Endodermal cell (in vitro differentiated cells): ENCODE results near the gene TTC28. TPM values are rescaled to one million over a fixed set of nuclear protein-coding genes. Genes with fewer than 3 reads are reported as not detected.

Experiments used
- DNase-seq: peaks from one replicate; pipeline ENCODE4 v3.0.0-alpha.2; 2017
- H3K27ac ChIP-seq: 2 replicates; pipeline ENCODE4 v1.5.1; 2013; ENCODE audit warnings: mild to moderate bottlenecking, low read depth, low read length, moderate library complexity
- H3K27me3 ChIP-seq: 2 replicates; pipeline ENCODE4 v1.6.1; 2013; ENCODE audit warnings: mild to moderate bottlenecking, low read length, moderate library complexity; ENCODE audit not compliant: insufficient read depth, control insufficient read depth, poor library complexity, severe bottlenecking
- H3K36me3 ChIP-seq: 2 replicates; pipeline ENCODE4 v1.7.0; 2013; ENCODE audit warnings: mild to moderate bottlenecking, low read length, moderate library complexity; ENCODE audit not compliant: control insufficient read depth, insufficient read depth
- H3K4me1 ChIP-seq: one replicate; pipeline ENCODE4 v1.7.0; 2013; ENCODE audit warnings: low read length; ENCODE audit not compliant: control insufficient read depth, insufficient read depth
- H3K4me3 ChIP-seq: 2 replicates; pipeline ENCODE4 v1.5.1; 2013; ENCODE audit warnings: mild to moderate bottlenecking, low read length, moderate library complexity
- H3K9ac ChIP-seq: 2 replicates; pipeline ENCODE4 v1.6.1; 2013; ENCODE audit warnings: mild to moderate bottlenecking, low read length, moderate library complexity; ENCODE audit not compliant: poor library complexity, severe bottlenecking; ENCODE audit errors: extremely low read depth
- H3K9me3 ChIP-seq: 2 replicates; pipeline ENCODE4 v1.6.1; 2013; ENCODE audit warnings: mild to moderate bottlenecking, low read length, moderate library complexity; ENCODE audit not compliant: control insufficient read depth
- H3K27ac Mint-ChIP-seq: 2 replicates; pipeline ENCODE4 v1.8.0; 2020; ENCODE audit warnings: mixed read lengths
- H3K27me3 Mint-ChIP-seq: 2 replicates; pipeline ENCODE4 v1.8.0; 2021; ENCODE audit warnings: mild to moderate bottlenecking, mixed read lengths; ENCODE audit not compliant: insufficient read depth
- H3K36me3 Mint-ChIP-seq: 2 replicates; pipeline ENCODE4 v1.8.0; 2020; ENCODE audit warnings: low read depth, mixed read lengths
- H3K4me1 Mint-ChIP-seq: 2 replicates; pipeline ENCODE4 v1.8.0; 2020; ENCODE audit warnings: mixed read lengths
- H3K4me3 Mint-ChIP-seq: 2 replicates; pipeline ENCODE4 v1.8.0; 2020; ENCODE audit warnings: mild to moderate bottlenecking, moderate library complexity, mixed read lengths
- H3K9me3 Mint-ChIP-seq: 2 replicates; pipeline ENCODE4 v1.8.0; 2020; ENCODE audit warnings: mild to moderate bottlenecking, mixed read lengths
- CTCF ChIP-seq: fragments of 200-600 bp; sonication (generic); conservative IDR thresholded peaks from 2 replicates; pipeline ENCODE4 v1.5.0; 2021; ENCODE audit warnings: antibody characterized with exemption, mild to moderate bottlenecking
- WGBS, 2 experiments: methylation state at CpG; one replicate each; pipeline versions ENCODE4 v1.1.5 to v1.1.7; 2013; ENCODE audit warnings: missing lambda C conversion rate in 2 of 2, mixed read lengths in 1 of 2; ENCODE audit not compliant: insufficient coverage in 1 of 2, insufficient read length in 1 of 2; 5-methylcytosine and 5-hydroxymethylcytosine counted together
- total RNA-seq, 2 donors: library from RNA; stranded (reverse); fragmentation: NEBNext Ultra II Directional in 1 of 2; extraction: Animal tissue kit (Norgen Biotek cat#: 25700) in 1 of 2; gene quantifications; 2 replicates in 1 of 2; 3 replicates in 1 of 2; pipeline ENCODE4 v1.2.1, GENCODE V29; 2021

TTC28 gene
- total RNA-seq, 2 donors from 2014 or later = 28.6 to 34.0 TPM

GRCh38 chr22:28351476-28351875 is 328.2 kb downstream of the TTC28 start:
- Mint-ChIP-seq H3K4me3 (no peak overlapping the region), H3K27me3 (no peaks in the 10 kb centered on the region), H3K9me3 (no peaks in the 10 kb centered on the region), H3K27ac (no peak overlapping the region), H3K36me3 (no peaks in the 10 kb centered on the region), H3K4me1 (peaks cover 23% of the 10 kb centered on the region)
- Histone ChIP-seq H3K4me1 (peaks cover 13% of the 10 kb centered on the region), H3K27ac (no peak overlapping the region), H3K4me3 (no peak overlapping the region), H3K9me3 (no peaks in the 10 kb centered on the region), H3K27me3 (no peaks in the 10 kb centered on the region), H3K9ac (no peak overlapping the region), H3K36me3 (no peaks in the 10 kb centered on the region)
- WGBS, 2 experiments = 65% methylated on average over 2 of the region's 2 CpGs; no CpG with 5 or more reads in 1 of the 2 experiments
- no peak for DNase-seq
- no peak for TF ChIP-seq CTCF

- H3K27me3 Mint-ChIP-seq = no peaks in the 10 kb centered on the region
- no peak overlapping the region for H3K27ac Mint-ChIP-seq
- H3K4me3 Mint-ChIP-seq = no peak overlapping the region
- Histone ChIP-seq H3K36me3 (no peaks in the 10 kb centered on the region), H3K9ac (no peak overlapping the region), H3K27me3 (no peaks in the 10 kb centered on the region), H3K9me3 (no peaks in the 10 kb centered on the region), H3K27ac (no peak overlapping the region), H3K4me3 (no peak overlapping the region), H3K4me1 (peaks cover 13% of the 10 kb centered on the region)
- H3K9me3 Mint-ChIP-seq = no peaks in the 10 kb centered on the region
- WGBS, 2 experiments = 75 to 100% methylated on average over 3 to 5 of the region's 5 CpGs
- H3K4me1 Mint-ChIP-seq = peaks cover 17% of the 10 kb centered on the region
- H3K36me3 Mint-ChIP-seq = no peaks in the 10 kb centered on the region
- DNase-seq = no peak
- no peak for TF ChIP-seq CTCF
Measured at GRCh38 chr22:28348613-28349609, 330.7 kb downstream of the TTC28 start.

GRCh38 chr22:28346308-28346707 is 333.3 kb downstream of the TTC28 start:
- Mint-ChIP-seq H3K27me3 (no peaks in the 10 kb centered on the region), H3K4me1 (peaks cover 8% of the 10 kb centered on the region), H3K27ac (no peak overlapping the region), H3K4me3 (no peak overlapping the region), H3K9me3 (no peaks in the 10 kb centered on the region), H3K36me3 (no peaks in the 10 kb centered on the region)
- Histone ChIP-seq H3K27me3 (no peaks in the 10 kb centered on the region), H3K9ac (no peak overlapping the region), H3K36me3 (no peaks in the 10 kb centered on the region), H3K4me1 (peaks cover 3% of the 10 kb centered on the region), H3K4me3 (no peak overlapping the region), H3K27ac (no peak overlapping the region), H3K9me3 (no peaks in the 10 kb centered on the region)
- WGBS, 2 experiments = 94 to 100% methylated on average over 2 of the region's 2 CpGs
- TF ChIP-seq CTCF = no peak
- DNase-seq = no peak
